Astrocyte (in vitro differentiated cells and primary cell): Measurements from ENCODE around the gene SH3PXD2B. TPM values are rescaled to one million over a fixed set of nuclear protein-coding genes. Genes with fewer than 3 reads are reported as not detected.
"Not testable (repeated sequence)": the region's sequence is repeated elsewhere in the genome, so short reads cannot be mapped to it uniquely, and the experiment has no call there.

ENCODE experiments used
- DNase-seq: peaks from one replicate; pipeline ENCODE4 v3.0.0-alpha.2; 2010; ENCODE audit warnings: low read depth
- FAIRE-seq: peaks from 2 replicates; lab custom pipeline; 2011; peaks lifted over from hg19 to GRCh38; lab: Jason Lieb, UNC
- H2AFZ ChIP-seq: 2 replicates; pipeline ENCODE4 v1.6.0; 2012; ENCODE audit warnings: low read depth, low read length, inconsistent platforms
- H3K27ac ChIP-seq: 2 replicates; pipeline ENCODE4 v1.5.1; 2011; ENCODE audit warnings: low read depth, low read length, inconsistent platforms
- H3K27me3 ChIP-seq: 2 replicates; pipeline ENCODE4 v1.6.0; 2011; ENCODE audit warnings: low read length, inconsistent platforms; ENCODE audit not compliant: insufficient read depth
- H3K36me3 ChIP-seq: 2 replicates; pipeline ENCODE4 v1.5.1; 2011; ENCODE audit warnings: low read length, inconsistent platforms; ENCODE audit not compliant: insufficient read depth
- H3K4me1 ChIP-seq: 2 replicates; pipeline ENCODE4 v1.5.1; 2011; ENCODE audit warnings: low read length, inconsistent platforms; ENCODE audit not compliant: insufficient read depth
- H3K4me2 ChIP-seq: 2 replicates; pipeline ENCODE4 v1.6.0; 2012; ENCODE audit warnings: low read length, inconsistent platforms
- H3K4me3 ChIP-seq: 2 replicates; pipeline ENCODE4 v1.5.1; 2011; ENCODE audit warnings: low read depth, mild to moderate bottlenecking, low read length, inconsistent platforms; ENCODE audit not compliant: insufficient read depth
- H3K79me2 ChIP-seq: 2 replicates; pipeline ENCODE4 v1.6.0; 2012; ENCODE audit warnings: mild to moderate bottlenecking, low read length, inconsistent platforms; ENCODE audit not compliant: insufficient read depth
- H3K9ac ChIP-seq: 2 replicates; pipeline ENCODE4 v1.6.0; 2012; ENCODE audit warnings: mild to moderate bottlenecking, low read length, inconsistent platforms
- H3K9me3 ChIP-seq: 2 replicates; pipeline ENCODE4 v1.5.1; 2012; ENCODE audit warnings: low read depth, mild to moderate bottlenecking, low read length, inconsistent platforms; ENCODE audit not compliant: insufficient read depth
- H4K20me1 ChIP-seq: 2 replicates; pipeline ENCODE4 v1.6.0; 2012; ENCODE audit warnings: low read length, inconsistent platforms; ENCODE audit not compliant: insufficient read depth
- H3K27ac Mint-ChIP-seq: one replicate; pipeline ENCODE4 v1.8.0; 2021; ENCODE audit warnings: mild to moderate bottlenecking, mixed read lengths; ENCODE audit not compliant: unreplicated experiment
- H3K27me3 Mint-ChIP-seq: one replicate; pipeline ENCODE4 v1.8.0; 2021; ENCODE audit warnings: low read depth, mixed read lengths; ENCODE audit not compliant: unreplicated experiment
- H3K36me3 Mint-ChIP-seq: one replicate; pipeline ENCODE4 v1.8.0; 2021; ENCODE audit warnings: low read depth, mixed read lengths; ENCODE audit not compliant: unreplicated experiment
- H3K4me1 Mint-ChIP-seq: one replicate; pipeline ENCODE4 v1.8.0; 2021; ENCODE audit warnings: low read depth, mixed read lengths; ENCODE audit not compliant: unreplicated experiment
- H3K4me3 Mint-ChIP-seq: one replicate; pipeline ENCODE4 v1.8.0; 2021; ENCODE audit warnings: mild to moderate bottlenecking, moderate library complexity, mixed read lengths; ENCODE audit not compliant: unreplicated experiment
- H3K9me3 Mint-ChIP-seq: one replicate; pipeline ENCODE4 v1.8.0; 2021; ENCODE audit warnings: mild to moderate bottlenecking, mixed read lengths; ENCODE audit not compliant: unreplicated experiment
- CTCF ChIP-seq: IDR thresholded peaks from 2 replicates; pipeline ENCODE4 v1.5.1; 2011; ENCODE audit warnings: low read depth, mild to moderate bottlenecking, inconsistent platforms, low read length, moderate library complexity; ENCODE audit not compliant: insufficient read depth
- EZH2 ChIP-seq: IDR thresholded peaks from 2 replicates; pipeline ENCODE4 v1.6.1; 2012; ENCODE audit warnings: mild to moderate bottlenecking, low read length, inconsistent platforms; ENCODE audit not compliant: insufficient read depth
- total RNA-seq: library from RNA; stranded (reverse); gene quantifications from 2 replicates; pipeline ENCODE4 v1.2.1, GENCODE V29; 2021

SH3PXD2B gene
- total RNA-seq, 1 donor from 2014 or later = 66.0 TPM

- no peaks in the 10 kb centered on the region for H3K9me3 Mint-ChIP-seq
- no peak overlapping the region for H3K27ac ChIP-seq
- H3K4me3 Mint-ChIP-seq = no peak overlapping the region
- H3K4me3 ChIP-seq = no peak overlapping the region
- no peaks in the 10 kb centered on the region for H3K4me1 Mint-ChIP-seq
- no peaks in the 10 kb centered on the region for H3K27me3 ChIP-seq
- H3K79me2 ChIP-seq = no peaks in the 10 kb centered on the region
- H3K4me2 ChIP-seq = no peak overlapping the region
- H3K4me1 ChIP-seq = peaks cover 14% of the 10 kb centered on the region
- H2AFZ ChIP-seq = no peak overlapping the region
- DNase-seq (no peak), FAIRE-seq (no peak)
- H4K20me1 ChIP-seq = peaks cover 81% of the 10 kb centered on the region
- peaks cover 44% of the 10 kb centered on the region for H3K36me3 Mint-ChIP-seq
- H3K9ac ChIP-seq = no peak overlapping the region
- TF ChIP-seq EZH2 = no peak
- no peak for TF ChIP-seq CTCF
- H3K27me3 Mint-ChIP-seq = no peaks in the 10 kb centered on the region
- H3K36me3 ChIP-seq = peaks cover 39% of the 10 kb centered on the region
- no peaks in the 10 kb centered on the region for H3K9me3 ChIP-seq
- no peak overlapping the region for H3K27ac Mint-ChIP-seq
Observed at GRCh38 chr5:172353271-172353812, 101.0 kb downstream of the SH3PXD2B start.

GRCh38 chr5:172352526-172352925 lies 101.8 kb downstream of the SH3PXD2B start:
- H3K27ac ChIP-seq, H3K27ac Mint-ChIP-seq, H3K9me3 Mint-ChIP-seq, H3K4me1 Mint-ChIP-seq, DNase-seq, H3K27me3 ChIP-seq, H2AFZ ChIP-seq, H3K9me3 ChIP-seq, H3K27me3 Mint-ChIP-seq, FAIRE-seq, H3K9ac ChIP-seq, H3K4me2 ChIP-seq, H3K4me3 Mint-ChIP-seq, H3K79me2 ChIP-seq, H3K4me3 ChIP-seq: not testable (repeated sequence)
- H3K36me3 ChIP-seq = peaks cover 40% of the 10 kb centered on the region
- H3K36me3 Mint-ChIP-seq = peaks cover 48% of the 10 kb centered on the region
- H4K20me1 ChIP-seq = peaks cover 81% of the 10 kb centered on the region
- H3K4me1 ChIP-seq = peaks cover 14% of the 10 kb centered on the region

GRCh38 chr5:172351240-172351778 lies 103.0 kb downstream of the SH3PXD2B start:
- FAIRE-seq = no peak
- Histone ChIP-seq H3K27ac (no peak overlapping the region), H4K20me1 (peaks cover 84% of the 10 kb centered on the region), H3K27me3 (no peaks in the 10 kb centered on the region), H3K9ac (no peak overlapping the region), H3K9me3 (no peaks in the 10 kb centered on the region), H3K4me3 (no peak overlapping the region), H3K79me2 (no peaks in the 10 kb centered on the region), H3K4me1 (peaks cover 14% of the 10 kb centered on the region), H3K4me2 (no peak overlapping the region), H3K36me3 (peaks cover 50% of the 10 kb centered on the region), H2AFZ (no peak overlapping the region)
- Mint-ChIP-seq H3K4me1 (no peaks in the 10 kb centered on the region), H3K36me3 (peaks cover 51% of the 10 kb centered on the region), H3K27me3 (no peaks in the 10 kb centered on the region), H3K9me3 (no peaks in the 10 kb centered on the region), H3K4me3 (no peak overlapping the region), H3K27ac (no peak overlapping the region)
- DNase-seq = no peak
- no peak for TF ChIP-seq EZH2
- TF ChIP-seq CTCF = no peak
